HL-60 (cell line): ENCODE measurements around the gene POLR2J.
"Not testable (repeated sequence)": the region's sequence is repeated elsewhere in the genome, so short reads cannot be mapped to it uniquely, and the experiment has no call there.

ENCODE experiments used
- GABPA ChIP-seq: IDR thresholded peaks from 2 replicates; pipeline ENCODE4 v1.6.1; 2012; ENCODE audit warnings: low read depth
- POLR2AphosphoS5 ChIP-seq: IDR thresholded peaks from 2 replicates; pipeline ENCODE4 v1.6.1; 2012; ENCODE audit warnings: low read depth
- SPI1 ChIP-seq: IDR thresholded peaks from 2 replicates; pipeline ENCODE4 v1.6.1; 2012; ENCODE audit warnings: low read depth, mild to moderate bottlenecking, borderline replicate concordance
- TF ChIP-seq, protein P1 (sequence below): IDR thresholded peaks from one replicate; pipeline ENCODE4 v1.5.1; 2011; ENCODE audit warnings: low read length, control low read depth, inconsistent platforms; ENCODE audit not compliant: insufficient read depth
- TF ChIP-seq, protein P2 (sequence below): IDR thresholded peaks from 2 replicates; pipeline ENCODE4 v1.6.1; 2012; ENCODE audit warnings: low read depth; ENCODE audit not compliant: insufficient replicate concordance

GRCh38 chr7:102497308-102497707 is 18.6 kb upstream of the POLR2J start:
- TF ChIP-seq, protein P1, sequence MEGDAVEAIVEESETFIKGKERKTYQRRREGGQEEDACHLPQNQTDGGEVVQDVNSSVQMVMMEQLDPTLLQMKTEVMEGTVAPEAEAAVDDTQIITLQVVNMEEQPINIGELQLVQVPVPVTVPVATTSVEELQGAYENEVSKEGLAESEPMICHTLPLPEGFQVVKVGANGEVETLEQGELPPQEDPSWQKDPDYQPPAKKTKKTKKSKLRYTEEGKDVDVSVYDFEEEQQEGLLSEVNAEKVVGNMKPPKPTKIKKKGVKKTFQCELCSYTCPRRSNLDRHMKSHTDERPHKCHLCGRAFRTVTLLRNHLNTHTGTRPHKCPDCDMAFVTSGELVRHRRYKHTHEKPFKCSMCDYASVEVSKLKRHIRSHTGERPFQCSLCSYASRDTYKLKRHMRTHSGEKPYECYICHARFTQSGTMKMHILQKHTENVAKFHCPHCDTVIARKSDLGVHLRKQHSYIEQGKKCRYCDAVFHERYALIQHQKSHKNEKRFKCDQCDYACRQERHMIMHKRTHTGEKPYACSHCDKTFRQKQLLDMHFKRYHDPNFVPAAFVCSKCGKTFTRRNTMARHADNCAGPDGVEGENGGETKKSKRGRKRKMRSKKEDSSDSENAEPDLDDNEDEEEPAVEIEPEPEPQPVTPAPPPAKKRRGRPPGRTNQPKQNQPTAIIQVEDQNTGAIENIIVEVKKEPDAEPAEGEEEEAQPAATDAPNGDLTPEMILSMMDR = not testable (repeated sequence)
- not testable (repeated sequence) for TF ChIP-seq POLR2AphosphoS5, SPI1, GABPA
- TF ChIP-seq, protein P2, sequence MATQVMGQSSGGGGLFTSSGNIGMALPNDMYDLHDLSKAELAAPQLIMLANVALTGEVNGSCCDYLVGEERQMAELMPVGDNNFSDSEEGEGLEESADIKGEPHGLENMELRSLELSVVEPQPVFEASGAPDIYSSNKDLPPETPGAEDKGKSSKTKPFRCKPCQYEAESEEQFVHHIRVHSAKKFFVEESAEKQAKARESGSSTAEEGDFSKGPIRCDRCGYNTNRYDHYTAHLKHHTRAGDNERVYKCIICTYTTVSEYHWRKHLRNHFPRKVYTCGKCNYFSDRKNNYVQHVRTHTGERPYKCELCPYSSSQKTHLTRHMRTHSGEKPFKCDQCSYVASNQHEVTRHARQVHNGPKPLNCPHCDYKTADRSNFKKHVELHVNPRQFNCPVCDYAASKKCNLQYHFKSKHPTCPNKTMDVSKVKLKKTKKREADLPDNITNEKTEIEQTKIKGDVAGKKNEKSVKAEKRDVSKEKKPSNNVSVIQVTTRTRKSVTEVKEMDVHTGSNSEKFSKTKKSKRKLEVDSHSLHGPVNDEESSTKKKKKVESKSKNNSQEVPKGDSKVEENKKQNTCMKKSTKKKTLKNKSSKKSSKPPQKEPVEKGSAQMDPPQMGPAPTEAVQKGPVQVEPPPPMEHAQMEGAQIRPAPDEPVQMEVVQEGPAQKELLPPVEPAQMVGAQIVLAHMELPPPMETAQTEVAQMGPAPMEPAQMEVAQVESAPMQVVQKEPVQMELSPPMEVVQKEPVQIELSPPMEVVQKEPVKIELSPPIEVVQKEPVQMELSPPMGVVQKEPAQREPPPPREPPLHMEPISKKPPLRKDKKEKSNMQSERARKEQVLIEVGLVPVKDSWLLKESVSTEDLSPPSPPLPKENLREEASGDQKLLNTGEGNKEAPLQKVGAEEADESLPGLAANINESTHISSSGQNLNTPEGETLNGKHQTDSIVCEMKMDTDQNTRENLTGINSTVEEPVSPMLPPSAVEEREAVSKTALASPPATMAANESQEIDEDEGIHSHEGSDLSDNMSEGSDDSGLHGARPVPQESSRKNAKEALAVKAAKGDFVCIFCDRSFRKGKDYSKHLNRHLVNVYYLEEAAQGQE = not testable (repeated sequence)
